HG02870 (cell line): Measurements from ENCODE around the gene LARP1.
A peak's percentile ranks its signal among the peaks of the same experiment; 100 is the strongest.
"Not testable (repeated sequence)": the region's sequence is repeated elsewhere in the genome, so short reads cannot be mapped to it uniquely, and the experiment has no call there.

Experiments used
- ATAC-seq: cut with Tn5 transposase; IDR thresholded peaks from one replicate; pipeline ENCODE4 v1.9.1; 2021; ENCODE audit warnings: mild to moderate bottlenecking, moderate library complexity; ENCODE audit not compliant: unreplicated experiment

LARP1 gene

DNA sequence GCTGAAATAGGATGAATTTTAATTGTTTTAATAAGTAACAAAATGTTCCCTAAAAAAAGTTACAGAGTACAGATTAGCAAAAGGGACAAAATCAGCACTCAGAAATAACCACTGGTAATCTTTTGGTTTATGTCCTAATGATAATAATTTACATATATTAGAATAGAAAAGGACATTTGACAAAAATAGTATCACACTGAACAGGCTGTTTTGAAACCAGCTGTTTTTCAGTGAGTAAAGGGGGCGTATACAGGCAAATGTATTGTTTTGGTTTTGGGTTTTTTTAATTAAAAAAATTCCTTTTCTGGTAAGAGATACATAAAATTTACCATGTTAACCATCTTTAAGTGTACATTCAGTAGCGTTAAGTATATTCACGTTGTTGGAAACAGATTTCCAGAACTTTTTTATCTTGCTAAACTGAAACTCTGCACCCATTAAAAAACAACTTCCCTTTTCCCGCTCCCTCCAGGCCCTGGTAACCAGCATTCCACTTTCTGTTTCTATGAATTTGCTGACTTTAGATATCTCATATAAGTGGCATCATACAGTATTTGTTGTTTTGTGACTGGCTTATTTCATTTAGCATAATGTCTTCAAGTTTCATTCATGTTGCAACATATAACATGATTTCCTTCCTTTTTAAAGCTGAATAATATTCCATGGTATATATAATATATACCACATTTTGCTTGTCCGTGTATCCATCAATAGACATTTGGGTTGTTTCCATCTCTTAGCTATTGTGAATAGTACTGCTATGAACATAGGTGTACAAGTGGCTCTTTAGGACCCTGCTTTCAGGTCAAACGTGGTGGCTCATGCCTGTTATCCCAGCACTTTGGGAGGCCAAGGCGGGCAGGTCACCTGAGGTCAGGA lies 20.6 kb upstream of the LARP1 start:
- ATAC-seq, result no peak

- not testable (repeated sequence) for ATAC-seq
Measured at GRCh38 chr5:154735362-154735761, 19.8 kb upstream of the LARP1 start.

DNA sequence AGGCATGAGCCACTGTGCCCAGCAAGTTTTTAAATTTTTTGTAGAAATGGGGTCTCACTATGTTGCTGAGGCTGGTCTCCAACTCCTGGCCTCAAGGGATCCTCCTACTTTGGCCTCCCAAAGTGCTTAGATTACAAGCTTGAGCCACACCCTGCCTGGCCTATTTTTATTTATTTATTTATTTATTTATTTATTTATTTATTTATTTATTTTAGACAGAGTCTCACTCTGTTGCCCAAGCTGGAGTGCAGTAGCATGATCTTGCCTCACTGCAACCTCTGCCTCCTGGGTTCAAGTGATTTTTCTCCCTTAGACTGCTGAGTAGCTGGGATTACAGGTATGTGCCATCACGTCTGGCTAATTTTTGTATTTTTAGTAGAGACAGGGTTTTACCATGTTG lies 18.8 kb upstream of the LARP1 start:
- ATAC-seq, result not testable (repeated sequence)

- ATAC-seq, result no peak
Measured at GRCh38 chr5:154737667-154738320, 17.4 kb upstream of the LARP1 start.

DNA sequence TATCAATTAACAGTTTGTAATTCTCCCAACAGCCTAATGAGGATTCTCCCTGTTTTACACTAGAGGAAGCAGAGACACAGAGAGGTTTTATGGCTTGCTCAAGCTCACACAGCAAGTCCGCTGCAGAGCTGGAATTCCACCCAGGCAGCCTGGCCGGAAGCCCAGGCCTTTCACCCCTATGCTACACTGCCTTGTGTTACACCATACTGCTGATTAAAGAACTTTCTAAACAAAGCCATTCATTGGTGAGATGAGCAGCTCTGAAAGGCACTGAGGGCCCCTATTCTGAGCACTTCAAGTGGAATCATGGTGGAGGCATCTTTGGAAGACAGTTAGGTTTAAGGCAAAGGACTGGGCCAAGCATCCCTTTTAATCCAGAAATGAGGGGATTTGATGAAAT lies 14.7 kb upstream of the LARP1 start:
- no peak for ATAC-seq

DNA sequence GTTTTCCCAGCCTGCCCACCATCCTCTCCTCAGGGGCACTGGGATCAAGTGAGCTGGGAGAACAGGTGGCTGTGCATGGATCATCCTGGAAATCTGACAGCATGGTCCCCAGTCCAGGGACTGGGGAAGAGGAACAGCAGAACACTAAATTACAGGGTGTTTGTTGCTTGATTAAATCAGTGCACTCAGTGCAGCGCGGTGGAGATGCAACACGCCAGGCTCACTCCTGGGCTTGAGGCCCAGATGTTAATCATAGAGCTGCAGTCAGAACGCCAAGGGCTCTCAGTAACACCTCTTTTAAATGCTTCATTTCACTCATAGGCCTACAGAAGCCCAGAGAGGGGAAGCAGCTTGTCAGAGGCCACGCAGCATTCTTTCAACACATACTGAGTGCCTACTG lies 14.2 kb upstream of the LARP1 start:
- no peak for ATAC-seq

GRCh38 chr5:154741415-154741814 lies 13.8 kb upstream of the LARP1 start:
- no peak for ATAC-seq

GRCh38 chr5:154743812-154744211 lies 11.4 kb upstream of the LARP1 start:
- no peak for ATAC-seq

DNA sequence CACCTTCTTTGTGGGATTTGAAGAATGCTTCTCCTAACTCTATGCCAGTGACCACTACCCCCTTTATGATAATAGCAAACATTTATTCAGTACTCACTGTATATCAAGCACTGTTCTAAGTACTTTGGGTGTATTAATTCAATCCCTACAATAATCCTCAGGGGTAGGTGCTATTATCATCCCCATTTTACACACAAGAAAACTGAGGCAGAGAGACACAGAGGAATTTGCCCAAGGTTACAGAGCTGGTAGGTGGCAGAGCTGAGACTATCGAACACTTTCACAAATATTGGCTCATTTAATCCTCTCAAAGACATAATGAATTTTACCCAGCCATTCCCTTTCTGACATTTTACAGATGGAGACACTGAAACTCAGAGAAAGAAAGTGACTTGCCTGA lies 9.8 kb upstream of the LARP1 start:
- ATAC-seq, result no peak

- ATAC-seq, result no peak
Measured at GRCh38 chr5:154749491-154749890, 5.7 kb upstream of the LARP1 start.

- not testable (repeated sequence) for ATAC-seq
Measured at GRCh38 chr5:154750641-154751040, 4.5 kb upstream of the LARP1 start.

DNA sequence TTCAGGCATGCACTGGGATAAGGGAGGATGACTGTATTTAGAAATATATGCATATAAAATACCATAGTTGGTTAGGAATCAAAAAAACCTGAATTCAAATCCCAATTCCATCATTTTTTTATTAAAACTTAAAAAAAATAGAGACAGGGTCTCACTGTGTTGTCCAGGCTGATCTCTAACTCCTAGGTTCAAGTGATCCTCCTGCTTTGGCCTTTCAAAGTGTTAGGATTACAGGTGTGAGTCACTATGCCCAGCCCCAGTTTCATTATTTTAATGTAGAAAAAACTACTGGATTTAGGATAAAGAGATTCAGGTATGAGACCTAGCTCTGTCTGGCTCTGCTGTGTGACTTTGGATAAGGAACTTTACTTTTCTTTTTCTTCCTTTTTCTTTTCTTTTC lies 3.3 kb upstream of the LARP1 start:
- no peak for ATAC-seq

DNA sequence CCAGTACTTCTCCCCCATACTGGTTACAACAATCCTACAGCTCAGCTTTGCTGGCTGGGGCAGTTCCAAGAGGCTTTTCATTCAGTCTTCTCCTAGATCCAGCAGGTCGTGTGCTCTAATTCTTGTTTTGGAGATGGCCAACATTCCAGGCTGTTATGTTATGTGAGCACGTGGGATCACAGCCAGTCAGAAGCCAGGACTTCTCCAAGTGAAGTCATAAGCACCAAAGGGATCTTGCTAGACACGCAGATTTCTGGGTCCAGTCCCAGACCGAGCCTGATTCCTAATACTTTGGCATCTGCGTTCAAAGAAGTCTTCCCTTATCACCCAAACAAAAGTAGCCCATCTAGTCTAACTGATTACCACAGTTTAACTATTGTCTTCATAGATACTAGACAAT lies 1.4 kb upstream of the LARP1 start:
- ATAC-seq, result no peak

GRCh38 chr5:154754460-154755360 lies 467 bp upstream of the LARP1 start:
- ATAC-seq, result peak; percentile 91

GRCh38 chr5:154756009-154756867 lies 1.1 kb downstream of the LARP1 start:
- no peak for ATAC-seq

- no peak for ATAC-seq
Measured at GRCh38 chr5:154756868-154757813, 2.0 kb downstream of the LARP1 start.

DNA sequence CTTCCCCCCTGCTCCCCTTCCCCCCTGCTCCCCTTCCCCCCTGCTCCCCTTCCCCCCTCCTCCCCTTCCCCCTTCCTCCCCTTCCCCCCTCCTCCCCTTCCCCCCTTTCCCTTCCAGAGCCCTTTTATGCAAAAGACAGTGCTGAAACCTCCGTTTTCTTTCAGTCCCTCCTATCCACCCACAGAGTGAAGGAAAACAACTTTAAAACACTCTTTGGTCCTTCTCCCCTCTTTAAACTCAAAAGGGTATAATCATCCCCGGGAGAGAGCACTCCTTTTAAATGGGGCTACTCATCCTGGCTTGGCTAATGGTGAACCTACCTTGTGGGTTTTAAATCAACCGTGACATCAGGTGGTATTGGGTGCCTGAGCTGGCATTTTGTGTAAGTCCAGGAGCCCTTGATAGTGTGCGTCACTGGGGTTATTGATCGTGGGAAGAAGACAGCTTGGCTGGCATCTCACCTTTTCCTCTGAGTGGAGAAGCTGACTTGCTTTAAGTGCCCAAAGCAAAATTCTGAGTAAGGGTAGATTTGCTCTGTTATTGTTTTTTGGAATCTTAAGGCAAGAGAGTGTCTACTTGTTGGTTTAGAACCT lies 2.7 kb downstream of the LARP1 start:
- ATAC-seq, result no peak

DNA sequence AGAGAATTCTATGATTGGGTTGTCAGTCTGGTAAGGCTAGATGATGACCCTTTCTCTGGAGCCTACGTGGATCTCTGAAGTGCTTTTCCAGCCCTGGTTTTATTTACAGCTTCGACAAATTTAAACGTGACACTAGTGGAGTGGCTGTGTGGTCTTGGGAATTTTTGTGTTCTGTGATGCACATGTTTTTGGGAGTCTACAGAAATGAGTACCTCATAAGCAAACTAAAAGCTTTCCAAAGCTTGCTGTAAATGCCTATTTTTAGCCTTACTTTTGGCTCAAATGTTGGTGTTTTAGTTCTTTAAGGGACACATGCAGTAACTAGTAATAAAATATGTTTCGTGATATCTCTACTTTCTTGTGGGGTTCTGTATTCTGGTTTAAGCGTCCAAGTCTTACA lies 3.3 kb downstream of the LARP1 start:
- no peak for ATAC-seq

- no peak for ATAC-seq
Measured at GRCh38 chr5:154758977-154759376, 3.8 kb downstream of the LARP1 start.
